ENCODE results near the gene HSFX4.
"Not testable (repeated sequence)": the region's sequence is repeated elsewhere in the genome, so short reads cannot be mapped to it uniquely, and the experiment has no call there.

Gene HSFX4

GRCh38 chrX:149938427-149938880 is 9.1 kb downstream of the HSFX4 start, which contains the start of gene EOLA2:
EOLA2 (minus strand) TSS chrX:149938491; CDS start chrX:149933874, 4,617 bp downstream.
- DNase-seq, result peak; percentile 84

GRCh38 chrX:149938881-149939654 is 9.7 kb downstream of the HSFX4 start:
- peak; percentile 82 for DNase-seq

- no peak for DNase-seq
Observed at GRCh38 chrX:149939655-149939904, 10.2 kb downstream of the HSFX4 start.

GRCh38 chrX:149939905-149940673 is 10.7 kb downstream of the HSFX4 start:
- DNase-seq, result peak; percentile 81

- DNase-seq, result not testable (repeated sequence)
Observed at GRCh38 chrX:149940674-149941024, 11.3 kb downstream of the HSFX4 start.

- DNase-seq, result not testable (repeated sequence)
Observed at GRCh38 chrX:149945087-149945670, 15.8 kb downstream of the HSFX4 start.

- DNase-seq, result not testable (repeated sequence)
Observed at GRCh38 chrX:149945820-149946219, 16.4 kb downstream of the HSFX4 start.

- DNase-seq, result not testable (repeated sequence)
Observed at GRCh38 chrX:149946932-149947331, 17.6 kb downstream of the HSFX4 start.

- no peak for DNase-seq
Observed at GRCh38 chrX:149948016-149948415, 18.6 kb downstream of the HSFX4 start.

GRCh38 chrX:149949743-149950436 is 20.5 kb downstream of the HSFX4 start:
- DNase-seq, result no peak

GRCh38 chrX:149950681-149951080 is 21.3 kb downstream of the HSFX4 start:
- no peak for DNase-seq

GRCh38 chrX:149961572-149961971 is 32.2 kb downstream of the HSFX4 start:
- no peak for DNase-seq

GRCh38 chrX:149962010-149962409 is 32.6 kb downstream of the HSFX4 start:
- DNase-seq, result no peak

GRCh38 chrX:149962859-149963757 is 33.7 kb downstream of the HSFX4 start:
- DNase-seq, result peak; percentile 6

GRCh38 chrX:149979126-149979644 is 49.8 kb downstream of the HSFX4 start:
- DNase-seq, result no peak
